Adrenal gland (tissue), 12 donors: ENCODE results near the gene RFX8. TPM values are rescaled to one million over a fixed set of nuclear protein-coding genes. Genes with fewer than 3 reads are reported as not detected.

ENCODE experiments used
- DNase-seq, 7 donors: peaks; one replicate each; pipeline ENCODE4 v3.0.0-alpha.2; 2019 to 2020
- H3K27ac ChIP-seq, 5 donors: fragments of 200-600 bp; sonication (generic) in 4 of 5; 1 replicate in 3 of 5; 2 replicates in 2 of 5; pipeline versions ENCODE4 v1.5.1 to v1.8.0; 2016 to 2020; ENCODE audit warnings: mild to moderate bottlenecking in 1 of 5
- H3K27me3 ChIP-seq: fragments of 200-600 bp; 2 replicates; pipeline ENCODE4 v1.8.0; 2021
- H3K36me3 ChIP-seq, 2 donors: fragments of 200-600 bp; replicated peaks in 1 of 2; 1 replicate in 1 of 2; 2 replicates in 1 of 2; pipeline versions ENCODE4 v1.5.1 to v1.8.0; 2018 to 2022
- H3K4me1 ChIP-seq, 2 donors: fragments of 200-600 bp; replicated peaks in 1 of 2; 1 replicate in 1 of 2; 2 replicates in 1 of 2; pipeline versions ENCODE4 v1.5.1 to v1.8.0; 2018 to 2021
- H3K4me3 ChIP-seq, 4 donors: fragments of 200-600 bp; sonication (generic) in 3 of 4; one replicate each; pipeline ENCODE4 v1.5.1; 2016 to 2018
- H3K9me3 ChIP-seq, 3 donors: fragments of 200-600 bp; sonication (generic) in 1 of 3; replicated peaks in 1 of 3; 1 replicate in 2 of 3; 2 replicates in 1 of 3; pipeline versions ENCODE4 v1.5.1 to v1.8.0; 2016 to 2021
- POLR2A ChIP-seq, 2 donors: fragments of 450-650 bp; IDR thresholded peaks; one replicate each; pipeline ENCODE4 v1.6.1; 2017; ENCODE audit warnings: antibody characterized with exemption in 2 of 2, mild to moderate bottlenecking in 2 of 2, moderate library complexity in 1 of 2
- WGBS, 4 donors: extraction: QIAGEN DNeasy Blood & Tissue Kit in 2 of 4; methylation state at CpG; one replicate each; pipeline versions ENCODE4 v1.1.5 to v1.1.7; 2013 to 2017; 5-methylcytosine and 5-hydroxymethylcytosine counted together
- intact Hi-C, 2 donors: fragments of 100-400 bp; cut with DNase I; formaldehyde crosslinking; loops; one replicate each; pipeline versions ENCODE4 v1.14.1 to v1.15.0; 2022 to 2023
- polyA plus RNA-seq, 3 donors: library from polyadenylated mRNA; stranded (reverse); fragments of 200-250 nt in 2 of 3; fragments of 350-450 nt in 1 of 3; fragmentation: Illumina TruSeq in 1 of 3; extraction: RNeasy Lipid Tissue Mini Kit (QIAGEN cat#74804) in 1 of 3; gene quantifications; one replicate each; pipeline ENCODE4 v1.2.3, GENCODE V29; 2013 to 2014
- total RNA-seq, 9 donors: library from RNA; depleted of rRNA in 4 of 9; stranded (reverse); fragments of >200 nt in 4 of 9; fragments of 120-200 nt in 1 of 9; fragmentation: NEBNext Ultra II Directional in 1 of 9; extraction: Animal tissue kit (Norgen Biotek cat#: 25700) in 1 of 9; gene quantifications; one replicate each; pipeline versions ENCODE4 v1.1.0 to v1.2.4, GENCODE V29; 2013 to 2023
- TF ChIP-seq, protein P1 (sequence below), 6 experiments: fragments of 450-650 bp in 4 of 6; fragments of 200-600 bp in 2 of 6; sonication (generic) in 1 of 6; IDR thresholded peaks; 1 replicate in 5 of 6; 2 replicates in 1 of 6; pipeline versions ENCODE4 v1.5.1 to v1.8.0; 2016 to 2021; ENCODE audit warnings: antibody characterized with exemption in 6 of 6, mild to moderate bottlenecking in 2 of 6, moderate library complexity in 1 of 6
- donor health status: healthy with polysubstance abuse.
- donor health status: Bipolar disorder and iron deficiency.
- donor health status: DM: yes; HTN: yes; CAD: no.
- donor health status: DM: no; HTN: no; CAD: no.
- donor health status: DM: no; HTN: no; CAD: no.
- donor health status: DM: yes; HTN: yes; CAD: no.

Gene RFX8
- total and polyA plus RNA-seq, 12 donors, result 0.14 to 21.8 (median 0.74) TPM; not detected in 4

- H3K9me3 ChIP-seq, result no peaks in the 10 kb centered on the region
- H3K27ac ChIP-seq, result no peak overlapping the region
- intact Hi-C loops, result loop anchor here in 1 of 2 donors (10.0 kb wide), 1 partner anchor 406 kb away; no protein-coding TSS in a partner anchor
- H3K36me3 ChIP-seq, result no peaks in the 10 kb centered on the region
- TF ChIP-seq POLR2A (IDR thresholded peaks at IDR 0.05), result no peak
- TF ChIP-seq, protein P1, sequence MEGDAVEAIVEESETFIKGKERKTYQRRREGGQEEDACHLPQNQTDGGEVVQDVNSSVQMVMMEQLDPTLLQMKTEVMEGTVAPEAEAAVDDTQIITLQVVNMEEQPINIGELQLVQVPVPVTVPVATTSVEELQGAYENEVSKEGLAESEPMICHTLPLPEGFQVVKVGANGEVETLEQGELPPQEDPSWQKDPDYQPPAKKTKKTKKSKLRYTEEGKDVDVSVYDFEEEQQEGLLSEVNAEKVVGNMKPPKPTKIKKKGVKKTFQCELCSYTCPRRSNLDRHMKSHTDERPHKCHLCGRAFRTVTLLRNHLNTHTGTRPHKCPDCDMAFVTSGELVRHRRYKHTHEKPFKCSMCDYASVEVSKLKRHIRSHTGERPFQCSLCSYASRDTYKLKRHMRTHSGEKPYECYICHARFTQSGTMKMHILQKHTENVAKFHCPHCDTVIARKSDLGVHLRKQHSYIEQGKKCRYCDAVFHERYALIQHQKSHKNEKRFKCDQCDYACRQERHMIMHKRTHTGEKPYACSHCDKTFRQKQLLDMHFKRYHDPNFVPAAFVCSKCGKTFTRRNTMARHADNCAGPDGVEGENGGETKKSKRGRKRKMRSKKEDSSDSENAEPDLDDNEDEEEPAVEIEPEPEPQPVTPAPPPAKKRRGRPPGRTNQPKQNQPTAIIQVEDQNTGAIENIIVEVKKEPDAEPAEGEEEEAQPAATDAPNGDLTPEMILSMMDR (IDR thresholded peaks at IDR 0.05), result no peak
- H3K4me1 ChIP-seq, result no peaks in the 10 kb centered on the region
- H3K27me3 ChIP-seq, result no peaks in the 10 kb centered on the region
- no peak overlapping the region for H3K4me3 ChIP-seq
- WGBS, 4 donors, result 75 to 84% (median 78%) methylated on average over 10 of the region's 10 CpGs
- DNase-seq, result no peak
Measured at GRCh38 chr2:101428422-101429176, 46.3 kb downstream of the RFX8 start.

DNA sequence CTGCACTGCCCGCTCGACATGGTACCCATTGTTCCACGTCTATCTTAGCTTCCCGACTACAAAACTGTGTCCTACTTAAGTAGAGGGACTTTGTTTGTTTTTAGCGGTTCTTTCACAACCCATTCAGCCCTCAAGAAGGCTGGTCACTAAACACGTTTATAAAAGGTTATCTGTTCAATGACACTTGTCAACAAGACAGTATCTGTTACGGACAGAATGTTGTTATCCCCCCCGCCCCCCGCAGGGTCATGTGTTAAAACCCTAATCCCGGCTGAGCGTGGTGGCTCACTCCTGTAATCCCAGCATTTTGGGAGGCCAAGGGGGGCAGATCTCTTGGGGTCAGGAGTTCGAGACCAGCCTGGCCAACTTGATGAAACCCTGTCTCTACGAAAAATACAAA is 47.2 kb downstream of the RFX8 start:
- Histone ChIP-seq H3K27ac (no peak overlapping the region), H3K36me3 (no peaks in the 10 kb centered on the region), H3K9me3 (no peaks in the 10 kb centered on the region), H3K4me1 (no peaks in the 10 kb centered on the region), H3K4me3 (no peak overlapping the region), H3K27me3 (no peaks in the 10 kb centered on the region)
- intact Hi-C loops, result loop anchor here in 1 of 2 donors (10.0 kb wide), 1 partner anchor 407 kb away; no protein-coding TSS in a partner anchor
- TF ChIP-seq POLR2A (IDR thresholded peaks at IDR 0.05), result no peak
- TF ChIP-seq, protein P1 (IDR thresholded peaks at IDR 0.05), result no peak
- DNase-seq, result no peak
- WGBS, 4 donors, result 86 to 92% (median 90%) methylated on average over 13 of the region's 13 CpGs

DNA sequence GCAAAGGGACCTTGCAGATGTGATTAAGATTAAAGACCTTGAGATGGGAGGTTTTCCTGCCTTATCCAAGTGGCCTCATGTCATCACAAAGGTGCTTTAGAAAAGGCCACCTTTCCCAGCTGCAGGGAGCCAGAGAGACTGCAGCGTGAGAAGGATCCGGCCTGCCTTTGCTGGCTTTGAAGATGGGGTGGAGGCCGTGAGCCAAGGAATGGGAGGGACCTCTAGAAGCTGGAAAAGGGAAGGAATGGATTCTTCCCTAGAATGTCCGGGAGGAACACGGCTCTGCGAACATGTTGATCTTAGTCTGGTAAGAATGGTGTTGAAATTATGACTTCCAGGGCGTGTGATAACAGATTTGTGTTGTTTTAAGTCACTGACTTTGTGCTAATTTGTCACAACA is 47.7 kb downstream of the RFX8 start:
- Histone ChIP-seq H3K36me3 (no peaks in the 10 kb centered on the region), H3K9me3 (no peaks in the 10 kb centered on the region), H3K4me3 (no peak overlapping the region), H3K27me3 (no peaks in the 10 kb centered on the region), H3K27ac (no peak overlapping the region), H3K4me1 (no peaks in the 10 kb centered on the region)
- TF ChIP-seq, protein P1 (IDR thresholded peaks at IDR 0.05), result no peak
- no peak for TF ChIP-seq POLR2A (IDR thresholded peaks at IDR 0.05)
- 85 to 94% (median 88%) methylated on average over 7 of the region's 7 CpGs for WGBS, 4 donors
- no peak for DNase-seq
- intact Hi-C loops, result loop anchor here in 1 of 2 donors (10.0 kb wide), 1 partner anchor 408 kb away; no protein-coding TSS in a partner anchor

- TF ChIP-seq, protein P1 (IDR thresholded peaks at IDR 0.05), result no peak
- no peak for TF ChIP-seq POLR2A (IDR thresholded peaks at IDR 0.05)
- H3K36me3 ChIP-seq, result no peaks in the 10 kb centered on the region
- no peak overlapping the region for H3K27ac ChIP-seq
- 74 to 89% (median 87%) methylated on average over 6 to 7 of the region's 7 CpGs for WGBS, 4 donors
- no peak overlapping the region for H3K4me3 ChIP-seq
- no peaks in the 10 kb centered on the region for H3K9me3 ChIP-seq
- H3K4me1 ChIP-seq, result no peaks in the 10 kb centered on the region
- H3K27me3 ChIP-seq, result no peaks in the 10 kb centered on the region
- no peak for DNase-seq
- intact Hi-C loops, result loop anchor here in 1 of 2 donors (10.0 kb wide), 1 partner anchor 408 kb away; no protein-coding TSS in a partner anchor
Measured at GRCh38 chr2:101426822-101427221, 48.1 kb downstream of the RFX8 start.
